ENCODE data around the gene DCXR. TPM values are rescaled to one million over a fixed set of nuclear protein-coding genes. Genes with fewer than 3 reads are reported as not detected.
A peak's percentile ranks its signal among the peaks of the same experiment; 100 is the strongest.

DCXR gene
- total and polyA plus RNA-seq, 2 of the 13 experiments (the other 11 are each of a cell fraction or from before 2014, with no cell fraction given) = 287 to 311 TPM

- no peak for TF ChIP-seq AHDC1 (CRISPR knock-in tag; IDR thresholded peaks at IDR 0.05; ENCODE audit: borderline replicate concordance)
- peak; percentile 97 for TF ChIP-seq AGO2 (optimal IDR thresholded peaks at IDR 0.05; ENCODE audit: low read depth, low read length)
- peak; percentile 38; the same call in 1 of the 2 replicates for TF ChIP-seq NRL (CRISPR knock-in tag; IDR thresholded peaks at IDR 0.05; ENCODE audit: borderline replicate concordance)
- TF ChIP-seq SP2 (CRISPR knock-in tag; IDR thresholded peaks at IDR 0.05) = no peak
- TF ChIP-seq, protein P1, sequence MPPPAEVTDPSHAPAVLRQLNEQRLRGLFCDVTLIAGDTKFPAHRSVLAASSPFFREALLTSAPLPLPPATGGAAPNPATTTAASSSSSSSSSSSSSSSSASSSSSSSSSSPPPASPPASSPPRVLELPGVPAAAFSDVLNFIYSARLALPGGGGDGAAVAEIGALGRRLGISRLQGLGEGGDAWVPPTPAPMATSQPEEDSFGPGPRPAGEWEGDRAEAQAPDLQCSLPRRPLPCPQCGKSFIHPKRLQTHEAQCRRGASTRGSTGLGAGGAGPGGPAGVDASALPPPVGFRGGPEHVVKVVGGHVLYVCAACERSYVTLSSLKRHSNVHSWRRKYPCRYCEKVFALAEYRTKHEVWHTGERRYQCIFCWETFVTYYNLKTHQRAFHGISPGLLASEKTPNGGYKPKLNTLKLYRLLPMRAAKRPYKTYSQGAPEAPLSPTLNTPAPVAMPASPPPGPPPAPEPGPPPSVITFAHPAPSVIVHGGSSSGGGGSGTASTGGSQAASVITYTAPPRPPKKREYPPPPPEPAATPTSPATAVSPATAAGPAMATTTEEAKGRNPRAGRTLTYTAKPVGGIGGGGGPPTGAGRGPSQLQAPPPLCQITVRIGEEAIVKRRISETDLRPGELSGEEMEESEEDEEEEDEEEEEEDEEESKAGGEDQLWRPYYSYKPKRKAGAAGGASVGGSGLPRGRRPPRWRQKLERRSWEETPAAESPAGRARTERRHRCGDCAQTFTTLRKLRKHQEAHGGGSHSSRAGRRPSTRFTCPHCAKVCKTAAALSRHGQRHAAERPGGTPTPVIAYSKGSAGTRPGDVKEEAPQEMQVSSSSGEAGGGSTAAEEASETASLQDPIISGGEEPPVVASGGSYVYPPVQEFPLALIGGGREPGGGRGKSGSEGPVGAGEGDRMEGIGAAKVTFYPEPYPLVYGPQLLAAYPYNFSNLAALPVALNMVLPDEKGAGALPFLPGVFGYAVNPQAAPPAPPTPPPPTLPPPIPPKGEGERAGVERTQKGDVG (CRISPR knock-in tag; IDR thresholded peaks at IDR 0.05; ENCODE audit: borderline replicate concordance) = no peak
- peak; percentile 91 for TF ChIP-seq RBM22 (optimal IDR thresholded peaks at IDR 0.05; ENCODE audit: low read length)
- TF ChIP-seq GABPB1 (CRISPR knock-in tag; IDR thresholded peaks at IDR 0.05) = peak; percentile 82
- TF ChIP-seq, protein P2, sequence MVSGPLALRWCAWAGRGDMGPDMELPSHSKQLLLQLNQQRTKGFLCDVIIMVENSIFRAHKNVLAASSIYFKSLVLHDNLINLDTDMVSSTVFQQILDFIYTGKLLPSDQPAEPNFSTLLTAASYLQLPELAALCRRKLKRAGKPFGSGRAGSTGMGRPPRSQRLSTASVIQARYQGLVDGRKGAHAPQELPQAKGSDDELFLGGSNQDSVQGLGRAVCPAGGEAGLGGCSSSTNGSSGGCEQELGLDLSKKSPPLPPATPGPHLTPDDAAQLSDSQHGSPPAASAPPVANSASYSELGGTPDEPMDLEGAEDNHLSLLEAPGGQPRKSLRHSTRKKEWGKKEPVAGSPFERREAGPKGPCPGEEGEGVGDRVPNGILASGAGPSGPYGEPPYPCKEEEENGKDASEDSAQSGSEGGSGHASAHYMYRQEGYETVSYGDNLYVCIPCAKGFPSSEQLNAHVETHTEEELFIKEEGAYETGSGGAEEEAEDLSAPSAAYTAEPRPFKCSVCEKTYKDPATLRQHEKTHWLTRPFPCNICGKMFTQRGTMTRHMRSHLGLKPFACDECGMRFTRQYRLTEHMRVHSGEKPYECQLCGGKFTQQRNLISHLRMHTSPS (CRISPR knock-in tag; IDR thresholded peaks at IDR 0.05; ENCODE audit: low read depth) = peak; percentile 92
- no peak for TF ChIP-seq KLF15 (CRISPR knock-in tag; IDR thresholded peaks at IDR 0.05; ENCODE audit: borderline replicate concordance)
- TF ChIP-seq PHF21A (CRISPR knock-in tag; IDR thresholded peaks at IDR 0.05) = peak; percentile 33; the same call in 1 of the 2 replicates
- TF ChIP-seq ZNF720 (CRISPR knock-in tag; IDR thresholded peaks at IDR 0.05) = no peak
- peak; percentile 85; the same call in 1 of the 2 replicates for TF ChIP-seq ZNF326 (CRISPR knock-in tag; IDR thresholded peaks at IDR 0.05; ENCODE audit: borderline replicate concordance)
- no peak for TF ChIP-seq KAT7 (CRISPR knock-in tag; IDR thresholded peaks at IDR 0.05; ENCODE audit: borderline replicate concordance)
- no peak for TF ChIP-seq PRDM4 (CRISPR knock-in tag; IDR thresholded peaks at IDR 0.05; ENCODE audit: borderline replicate concordance)
- no peak for TF ChIP-seq CENPT (CRISPR knock-in tag; IDR thresholded peaks at IDR 0.05; ENCODE audit: low read depth)
Measured at GRCh38 chr17:82015311-82015971, 22.1 kb downstream of the DCXR start (continued).
